A673 (cell line): Measurements from ENCODE around the gene GABBR1.

Experiments
- CTCF ChIP-seq: fragments of 300-800, 200-600 bp; sonication (generic); conservative IDR thresholded peaks from 2 replicates; pipeline ENCODE4 v1.5.1; 2017; ENCODE audit warnings: low read depth, mild to moderate bottlenecking, antibody characterized with exemption, low read length, moderate library complexity, mixed read lengths
- EZH2 ChIP-seq: fragments of 200-600 bp; sonication (generic); IDR thresholded peaks from 2 replicates; pipeline ENCODE4 v1.6.1; 2017; ENCODE audit warnings: borderline replicate concordance, low read depth, mild to moderate bottlenecking, mixed read lengths, antibody characterized with exemption, low read length; ENCODE audit not compliant: poor library complexity, severe bottlenecking

DNA sequence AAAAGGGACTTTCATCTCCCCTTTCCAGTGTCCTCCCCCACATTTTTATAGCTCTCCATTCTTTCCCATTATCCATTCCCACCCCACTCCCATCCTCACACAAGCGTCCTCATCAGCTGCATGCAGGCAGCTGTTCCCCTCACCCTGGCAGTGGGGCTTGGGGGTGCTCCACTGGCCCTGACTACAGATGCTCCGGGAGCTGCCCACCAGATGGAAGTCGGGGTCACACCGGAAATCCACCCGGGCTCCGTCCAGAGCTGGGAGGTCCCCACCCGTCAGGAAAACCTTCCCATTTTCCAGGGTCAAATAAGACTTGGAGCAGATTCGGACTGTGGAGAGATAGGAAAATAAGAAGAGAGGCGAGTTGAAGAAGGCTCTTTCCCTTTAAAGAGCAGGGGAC lies 2.7 kb downstream of the GABBR1 start:
- TF ChIP-seq CTCF, result no peak
- no peak for TF ChIP-seq EZH2
